DND-41 (cell line): ENCODE data around the gene DNASE1L3.

Source experiments
- ATAC-seq: fragments of 200-7000 bp; cut with Tn5 transposase; 3 replicates; pipeline ENCODE4 v1.9.1; 2021; ENCODE audit warnings: low read depth; ENCODE audit not compliant: insufficient read depth
- DNase-seq: peaks from one replicate; pipeline ENCODE4 v3.0.0-alpha.2; 2020
- H2AFZ ChIP-seq: 2 replicates; pipeline ENCODE4 v1.6.0; 2012; ENCODE audit warnings: low read depth, low read length
- H3K27ac ChIP-seq: 2 replicates; pipeline ENCODE4 v1.5.1; 2012; ENCODE audit warnings: low read length, inconsistent platforms
- H3K27me3 ChIP-seq: fragments of 200-600 bp; sonication (generic); 2 replicates; pipeline ENCODE4 v1.6.0; 2012; ENCODE audit warnings: low read length, mild to moderate bottlenecking, inconsistent platforms; ENCODE audit not compliant: insufficient read depth, poor library complexity
- H3K36me3 ChIP-seq: 2 replicates; pipeline ENCODE4 v1.5.1; 2012; ENCODE audit warnings: low read length, inconsistent platforms; ENCODE audit not compliant: insufficient read depth
- H3K4me1 ChIP-seq: 2 replicates; pipeline ENCODE4 v1.5.1; 2012; ENCODE audit warnings: mild to moderate bottlenecking, low read length; ENCODE audit not compliant: insufficient read depth
- H3K4me2 ChIP-seq: 2 replicates; pipeline ENCODE4 v1.6.0; 2012; ENCODE audit warnings: mild to moderate bottlenecking, moderate library complexity, low read length, inconsistent platforms; ENCODE audit not compliant: insufficient read depth
- H3K4me3 ChIP-seq, 2 experiments: fragments of 200-600 bp in 1 of 2; shearing (Covaris generic) in 1 of 2; 2 replicates each; pipeline ENCODE4 v1.5.1; 2012 to 2016; ENCODE audit warnings: inconsistent platforms in 2 of 2, low read length in 2 of 2, mild to moderate bottlenecking in 2 of 2, low read depth in 1 of 2, moderate library complexity in 1 of 2
- H3K79me2 ChIP-seq: 2 replicates; pipeline ENCODE4 v1.6.0; 2012; ENCODE audit warnings: low read length, inconsistent platforms; ENCODE audit not compliant: insufficient read depth
- H3K9ac ChIP-seq: 2 replicates; pipeline ENCODE4 v1.6.0; 2012; ENCODE audit warnings: low read depth, mild to moderate bottlenecking, inconsistent platforms, low read length, moderate library complexity
- H3K9me3 ChIP-seq: 2 replicates; pipeline ENCODE4 v1.5.1; 2012; ENCODE audit warnings: low read length, moderate library complexity, mild to moderate bottlenecking, inconsistent platforms; ENCODE audit not compliant: insufficient read depth, severe bottlenecking
- H4K20me1 ChIP-seq: 2 replicates; pipeline ENCODE4 v1.6.0; 2012; ENCODE audit warnings: low read length; ENCODE audit not compliant: insufficient read depth
- EZH2 ChIP-seq: IDR thresholded peaks from 3 replicates; pipeline ENCODE4 v1.6.1; 2012; ENCODE audit warnings: borderline replicate concordance, low read depth, mild to moderate bottlenecking, moderate library complexity, low read length, inconsistent platforms; ENCODE audit not compliant: severe bottlenecking
- TF ChIP-seq, protein P1 (sequence below): IDR thresholded peaks from 2 replicates; pipeline ENCODE4 v1.5.1; 2012; ENCODE audit warnings: borderline replicate concordance, low read length, moderate library complexity, mild to moderate bottlenecking; ENCODE audit not compliant: poor library complexity, severe bottlenecking; ENCODE audit errors: extremely low read depth

DNASE1L3 gene

GRCh38 chr3:58163234-58163633 lies 47.5 kb downstream of the DNASE1L3 start:
- Histone ChIP-seq H2AFZ (no peak overlapping the region), H3K36me3 (peaks cover 80% of the 10 kb centered on the region), H3K27ac (no peak overlapping the region), H3K9me3 (no peaks in the 10 kb centered on the region), H3K4me2 (no peak overlapping the region), H3K4me1 (no peaks in the 10 kb centered on the region), H3K27me3 (no peaks in the 10 kb centered on the region), H3K4me3 (no peak overlapping the region), H4K20me1 (no peaks in the 10 kb centered on the region), H3K9ac (no peak overlapping the region), H3K79me2 (no peaks in the 10 kb centered on the region)
- DNase-seq (no peak), ATAC-seq (no peak)
- TF ChIP-seq, protein P1, sequence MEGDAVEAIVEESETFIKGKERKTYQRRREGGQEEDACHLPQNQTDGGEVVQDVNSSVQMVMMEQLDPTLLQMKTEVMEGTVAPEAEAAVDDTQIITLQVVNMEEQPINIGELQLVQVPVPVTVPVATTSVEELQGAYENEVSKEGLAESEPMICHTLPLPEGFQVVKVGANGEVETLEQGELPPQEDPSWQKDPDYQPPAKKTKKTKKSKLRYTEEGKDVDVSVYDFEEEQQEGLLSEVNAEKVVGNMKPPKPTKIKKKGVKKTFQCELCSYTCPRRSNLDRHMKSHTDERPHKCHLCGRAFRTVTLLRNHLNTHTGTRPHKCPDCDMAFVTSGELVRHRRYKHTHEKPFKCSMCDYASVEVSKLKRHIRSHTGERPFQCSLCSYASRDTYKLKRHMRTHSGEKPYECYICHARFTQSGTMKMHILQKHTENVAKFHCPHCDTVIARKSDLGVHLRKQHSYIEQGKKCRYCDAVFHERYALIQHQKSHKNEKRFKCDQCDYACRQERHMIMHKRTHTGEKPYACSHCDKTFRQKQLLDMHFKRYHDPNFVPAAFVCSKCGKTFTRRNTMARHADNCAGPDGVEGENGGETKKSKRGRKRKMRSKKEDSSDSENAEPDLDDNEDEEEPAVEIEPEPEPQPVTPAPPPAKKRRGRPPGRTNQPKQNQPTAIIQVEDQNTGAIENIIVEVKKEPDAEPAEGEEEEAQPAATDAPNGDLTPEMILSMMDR: no peak
- no peak for TF ChIP-seq EZH2

GRCh38 chr3:58161435-58162398 lies 49.1 kb downstream of the DNASE1L3 start:
- no peaks in the 10 kb centered on the region for H3K4me1 ChIP-seq
- no peak for DNase-seq
- no peaks in the 10 kb centered on the region for H4K20me1 ChIP-seq
- peaks cover 87% of the 10 kb centered on the region for H3K36me3 ChIP-seq
- TF ChIP-seq EZH2: no peak
- TF ChIP-seq, protein P1: no peak
- H3K9ac ChIP-seq: no peak overlapping the region
- H3K27me3 ChIP-seq: no peaks in the 10 kb centered on the region
- H3K27ac ChIP-seq: peak overlapping the region; percentile 27; the same call in 1 of the 2 replicates
- H3K9me3 ChIP-seq: no peaks in the 10 kb centered on the region
- no peak overlapping the region for H2AFZ ChIP-seq
- no peak for ATAC-seq
- no peaks in the 10 kb centered on the region for H3K79me2 ChIP-seq
- no peak overlapping the region for H3K4me2 ChIP-seq
- H3K4me3 ChIP-seq: no peak overlapping the region

DNA sequence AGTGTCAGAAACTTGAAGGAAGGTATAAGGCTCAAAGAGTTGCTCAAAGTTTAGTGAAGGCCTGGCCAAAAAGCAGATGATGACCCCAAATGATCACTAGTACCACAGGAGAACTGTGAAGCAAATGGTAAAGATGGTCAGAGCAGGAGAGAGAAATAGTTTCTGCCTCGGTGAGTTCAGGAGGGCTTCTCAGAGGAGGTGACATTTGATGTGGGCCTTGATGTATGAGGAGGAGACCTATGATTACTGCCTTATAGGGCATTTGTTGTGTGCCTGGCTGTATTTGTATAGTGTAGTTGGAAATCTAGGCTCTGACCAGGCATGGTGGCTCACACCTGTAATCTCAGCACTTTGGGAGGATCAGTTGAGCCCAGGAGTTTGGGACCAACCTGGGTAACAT lies 50.4 kb downstream of the DNASE1L3 start:
- Histone ChIP-seq H3K27ac (no peak overlapping the region), H3K9ac (no peak overlapping the region), H3K4me2 (no peak overlapping the region), H3K4me3 (no peak overlapping the region), H2AFZ (no peak overlapping the region), H3K27me3 (no peaks in the 10 kb centered on the region), H3K4me1 (no peaks in the 10 kb centered on the region), H4K20me1 (no peaks in the 10 kb centered on the region), H3K79me2 (no peaks in the 10 kb centered on the region), H3K9me3 (no peaks in the 10 kb centered on the region), H3K36me3 (peaks cover 92% of the 10 kb centered on the region)
- TF ChIP-seq EZH2: no peak
- ATAC-seq (no peak), DNase-seq (no peak)

DNA sequence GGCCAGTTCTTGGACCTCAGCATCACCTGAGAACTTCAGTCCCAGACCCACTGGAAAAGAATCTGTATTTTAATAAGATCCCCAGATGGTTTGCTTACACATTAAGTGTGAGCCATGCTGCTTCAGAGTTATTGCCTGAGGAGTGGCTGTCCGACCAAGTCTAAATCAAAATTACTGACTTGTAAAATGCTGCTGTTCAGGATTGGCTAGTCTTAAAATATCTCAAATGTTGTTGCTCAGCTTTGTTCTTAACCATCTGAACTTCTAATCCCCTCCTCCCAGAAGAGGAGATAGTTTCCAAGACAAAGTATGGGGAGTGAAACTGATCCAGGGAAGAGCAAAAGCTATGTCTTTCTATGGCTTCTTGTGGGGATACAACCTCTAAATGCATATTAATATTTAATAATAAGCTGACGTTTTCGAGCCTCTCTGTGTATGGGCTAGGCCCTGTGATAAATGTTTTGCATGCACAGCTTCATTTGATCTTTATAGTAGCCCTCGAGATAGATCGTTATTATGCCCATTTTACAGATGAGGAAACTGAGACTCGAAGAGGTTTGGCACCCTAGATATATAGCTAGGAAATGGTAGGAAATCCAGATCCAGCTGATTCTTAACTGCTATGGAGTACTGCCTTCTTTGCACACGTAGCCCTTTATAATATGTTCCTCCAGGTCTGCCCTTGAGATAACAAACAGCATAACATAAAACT lies 52.2 kb downstream of the DNASE1L3 start:
- no peak for ATAC-seq
- Histone ChIP-seq H3K4me3 (no peak overlapping the region), H3K27ac (no peak overlapping the region), H2AFZ (no peak overlapping the region), H4K20me1 (no peaks in the 10 kb centered on the region), H3K79me2 (no peaks in the 10 kb centered on the region), H3K9me3 (no peaks in the 10 kb centered on the region), H3K36me3 (peaks cover 90% of the 10 kb centered on the region), H3K4me2 (no peak overlapping the region), H3K4me1 (no peaks in the 10 kb centered on the region), H3K27me3 (no peaks in the 10 kb centered on the region), H3K9ac (no peak overlapping the region)
- no peak for DNase-seq
- TF ChIP-seq EZH2: no peak
- TF ChIP-seq, protein P1: no peak
